T-helper 2 cell treated with Interferon-gamma antibody and Interleukin-4, amounts not matched to agents 5 μg/mL and 100 μg/mL, for 36 hours (primary cell): Measurements from ENCODE around the gene SELENOO.

Experiments
- DNase-seq: peaks from one replicate; pipeline ENCODE4 v3.0.0; 2021; ENCODE audit warnings: low spot score
- H3K27ac Mint-ChIP-seq: one replicate; pipeline ENCODE4 v1.8.0; 2021; ENCODE audit warnings: mild to moderate bottlenecking, mixed read lengths
- H3K27me3 Mint-ChIP-seq: one replicate; pipeline ENCODE4 v1.8.0; 2021; ENCODE audit warnings: low read depth, mixed read lengths
- H3K36me3 Mint-ChIP-seq: one replicate; pipeline ENCODE4 v1.8.0; 2021; ENCODE audit warnings: low read depth, mixed read lengths
- H3K4me1 Mint-ChIP-seq: one replicate; pipeline ENCODE4 v1.8.0; 2021; ENCODE audit warnings: low read depth, mixed read lengths
- H3K4me3 Mint-ChIP-seq: one replicate; pipeline ENCODE4 v1.8.0; 2022; ENCODE audit warnings: mild to moderate bottlenecking, moderate library complexity, mixed read lengths
- H3K9me3 Mint-ChIP-seq: one replicate; pipeline ENCODE4 v1.8.0; 2021; ENCODE audit warnings: mixed read lengths

Gene SELENOO

DNA sequence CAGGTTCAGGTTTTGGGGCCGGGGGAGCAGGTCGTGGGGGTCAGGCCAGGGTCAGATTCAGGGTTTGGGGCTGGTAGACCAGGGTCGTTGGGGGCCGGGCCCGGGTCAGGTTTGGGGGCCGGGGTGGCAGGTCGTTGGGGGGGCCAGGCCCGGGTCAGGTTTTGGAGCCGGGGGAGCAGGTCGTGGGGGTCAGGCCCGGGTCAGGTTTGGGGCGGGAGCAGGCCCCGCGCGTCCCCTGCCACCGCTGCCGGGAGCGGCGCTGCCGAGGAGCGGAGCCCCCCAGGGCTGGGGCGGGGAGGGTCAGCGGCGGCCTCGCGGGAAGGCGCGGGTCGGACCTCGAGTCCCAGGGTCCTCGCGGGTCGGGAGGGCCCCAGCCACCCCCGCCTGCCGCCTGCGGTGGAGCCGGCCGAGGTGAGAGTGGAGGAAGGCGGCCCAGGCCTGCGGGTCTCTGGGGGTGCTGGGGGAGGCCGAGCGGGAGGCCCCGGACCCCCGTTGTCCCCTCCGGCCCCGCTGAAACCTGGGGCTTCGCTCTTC lies 14.6 kb upstream of the SELENOO start:
- no peak for DNase-seq
- Mint-ChIP-seq H3K27me3 (peaks cover 2% of the 10 kb centered on the region), H3K36me3 (peaks cover 7% of the 10 kb centered on the region), H3K4me1 (peaks cover 26% of the 10 kb centered on the region), H3K4me3 (peak overlapping the region; percentile 95), H3K9me3 (no peaks in the 10 kb centered on the region), H3K27ac (peak overlapping the region; percentile 92)

DNA sequence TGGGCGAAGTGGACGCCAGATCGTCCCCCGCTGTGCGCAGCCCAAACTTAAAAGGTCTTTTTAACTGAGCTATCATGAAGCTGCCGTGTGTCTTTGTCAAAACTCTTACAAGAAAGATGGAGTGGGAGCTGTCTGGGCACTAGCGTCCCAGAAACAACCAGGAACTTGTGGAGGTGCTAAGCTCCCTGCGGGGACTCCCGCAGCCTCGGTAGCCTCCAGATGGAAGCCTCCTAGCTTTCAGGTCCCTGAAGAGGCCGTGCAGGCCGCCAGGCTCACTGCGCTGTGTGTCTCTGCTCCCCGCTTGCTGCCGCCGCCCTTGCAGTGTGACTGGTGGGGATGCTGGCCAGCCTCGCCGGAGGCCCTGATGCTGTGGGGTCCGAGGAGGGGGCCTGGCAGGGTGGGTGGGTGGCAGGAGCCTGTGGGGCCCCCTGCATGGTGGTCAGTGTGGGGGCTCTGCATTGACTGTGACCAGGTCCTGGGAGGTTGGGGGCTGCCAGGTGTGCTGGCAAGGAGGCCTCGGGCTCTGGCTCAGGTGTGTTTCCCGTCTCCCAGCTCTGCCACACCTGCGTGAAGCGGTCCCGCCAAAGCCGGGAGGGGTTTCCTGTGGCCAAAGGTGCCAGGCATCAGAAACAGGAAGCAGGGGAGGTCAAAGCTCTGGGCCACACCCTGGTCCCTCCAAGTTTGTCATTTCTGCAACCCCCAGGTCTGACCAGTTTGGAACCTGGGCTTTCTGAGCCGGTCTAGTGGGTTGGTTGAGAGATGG lies 13.9 kb upstream of the SELENOO start:
- Mint-ChIP-seq H3K4me3 (peak overlapping the region; percentile 95), H3K4me1 (peaks cover 32% of the 10 kb centered on the region), H3K27ac (peak overlapping the region; percentile 92), H3K36me3 (peaks cover 11% of the 10 kb centered on the region), H3K27me3 (peaks cover 2% of the 10 kb centered on the region), H3K9me3 (no peaks in the 10 kb centered on the region)
- no peak for DNase-seq

DNA sequence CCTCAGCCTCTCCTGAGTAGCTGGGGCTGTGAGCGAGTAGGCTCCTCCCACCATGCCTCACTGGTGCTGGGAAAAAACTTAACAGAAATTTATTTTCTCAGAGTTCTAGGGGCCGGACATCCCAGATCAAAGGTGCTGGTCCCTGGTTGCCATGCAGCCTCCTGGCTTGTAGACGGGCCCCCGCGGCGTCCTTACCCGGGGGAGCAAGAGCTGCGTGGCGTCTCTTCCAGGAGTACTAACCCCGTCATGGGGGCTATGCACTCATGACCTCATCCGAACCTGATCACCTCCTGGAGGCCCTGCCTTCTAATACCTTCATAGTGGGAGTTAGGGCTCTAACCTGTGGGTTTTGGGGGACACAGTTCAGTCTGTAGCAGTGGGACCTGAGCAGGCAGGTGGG lies 12.5 kb upstream of the SELENOO start:
- Mint-ChIP-seq H3K36me3 (peaks cover 17% of the 10 kb centered on the region), H3K4me3 (peak overlapping the region; percentile 42), H3K9me3 (no peaks in the 10 kb centered on the region), H3K4me1 (peaks cover 38% of the 10 kb centered on the region), H3K27ac (peak overlapping the region; percentile 10), H3K27me3 (peaks cover 2% of the 10 kb centered on the region)
- no peak for DNase-seq

DNA sequence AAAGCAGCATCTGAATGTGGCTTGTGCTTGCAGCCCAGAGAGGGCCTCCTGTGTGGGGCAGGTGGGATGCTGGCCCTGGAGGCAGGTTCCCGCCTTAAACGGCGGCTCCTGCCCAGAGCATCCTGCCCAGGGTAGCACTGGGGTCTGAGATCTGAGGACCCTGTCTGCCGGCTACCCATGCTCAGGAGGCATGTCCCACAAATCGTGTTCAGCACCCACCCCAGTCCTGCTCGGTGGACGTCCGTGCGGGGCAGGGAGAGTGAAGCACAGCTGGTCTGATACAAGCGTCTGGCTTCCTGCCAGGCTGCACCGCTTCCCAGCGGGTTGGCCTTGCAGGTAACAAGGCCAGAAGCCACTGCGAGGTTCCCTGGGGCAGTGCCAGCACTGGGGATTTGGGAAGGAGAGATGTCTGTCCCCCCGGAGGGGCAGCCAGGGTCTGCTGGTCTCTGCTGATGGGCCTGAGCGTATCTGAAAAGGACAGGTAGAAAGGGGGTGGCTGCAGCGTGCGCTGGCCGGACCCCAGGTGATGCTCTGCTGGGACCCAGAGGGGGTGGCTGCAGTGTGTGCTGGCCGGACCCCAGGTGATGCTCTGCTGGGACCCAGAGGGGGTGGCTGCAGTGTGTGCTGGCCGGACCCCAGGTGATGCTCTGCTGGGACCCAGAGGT lies 11.5 kb upstream of the SELENOO start:
- DNase-seq = no peak
- Mint-ChIP-seq H3K27ac (peak overlapping the region; percentile 100), H3K36me3 (peaks cover 17% of the 10 kb centered on the region), H3K4me3 (peak overlapping the region; percentile 97), H3K4me1 (peaks cover 36% of the 10 kb centered on the region), H3K27me3 (peaks cover 2% of the 10 kb centered on the region), H3K9me3 (no peaks in the 10 kb centered on the region)

DNA sequence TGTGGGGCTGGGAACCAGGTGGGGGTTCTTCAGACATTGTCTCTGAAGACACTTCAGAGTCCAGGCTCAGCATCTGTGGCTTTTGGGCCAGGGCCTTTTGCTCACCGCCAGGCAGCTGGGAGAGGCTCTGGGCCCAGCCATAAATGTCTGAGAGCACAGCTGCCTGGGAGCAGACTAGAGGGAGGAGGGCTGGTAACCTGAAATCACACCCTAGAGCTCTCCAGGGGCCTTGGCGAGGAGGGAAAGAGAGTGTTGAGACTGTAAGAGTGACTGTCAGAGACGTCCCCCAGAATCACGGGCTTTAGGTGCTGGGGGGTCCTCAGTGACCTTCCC lies 11.0 kb upstream of the SELENOO start:
- DNase-seq = no peak
- Mint-ChIP-seq H3K4me1 (peaks cover 33% of the 10 kb centered on the region), H3K36me3 (peaks cover 17% of the 10 kb centered on the region), H3K27me3 (no peaks in the 10 kb centered on the region), H3K27ac (peak overlapping the region; percentile 100), H3K4me3 (peak overlapping the region; percentile 97), H3K9me3 (no peaks in the 10 kb centered on the region)

DNA sequence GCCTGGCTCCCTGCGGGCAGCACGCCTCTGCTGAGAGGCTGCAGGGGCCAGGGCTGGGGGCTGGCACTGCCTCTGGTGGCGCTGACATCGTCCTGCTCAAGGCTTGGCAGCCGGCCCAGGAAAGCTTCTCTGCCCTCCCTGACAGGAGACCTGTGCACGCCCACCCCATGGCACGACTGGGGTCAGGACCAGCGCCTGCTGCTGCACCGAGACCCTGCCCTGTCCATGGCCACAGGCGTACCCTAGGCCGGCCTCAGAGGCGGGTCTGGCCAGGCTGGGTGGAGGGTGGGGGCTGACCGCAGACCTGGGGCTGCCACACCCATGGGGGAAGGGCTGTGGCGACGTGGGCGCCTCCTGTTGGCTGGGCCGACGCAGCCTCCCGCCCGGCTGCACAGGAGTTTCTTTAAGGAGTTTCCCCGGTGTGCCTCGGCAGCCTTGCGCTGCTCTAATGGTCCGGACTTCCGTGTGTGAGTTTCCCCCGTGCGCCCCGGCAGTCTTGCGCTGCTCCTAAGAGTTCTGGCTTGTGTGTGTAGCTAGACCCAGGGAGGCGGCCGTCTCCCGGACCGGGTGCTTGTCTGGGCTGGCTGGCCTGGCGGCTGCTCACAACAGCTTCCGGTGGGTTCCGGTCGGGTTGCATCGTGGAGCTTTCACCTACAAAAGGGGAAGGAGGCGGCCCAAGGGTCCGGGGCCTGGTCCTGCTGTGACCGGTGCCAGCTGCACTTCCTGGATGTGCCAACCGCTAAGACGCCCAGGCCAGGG lies 10.4 kb upstream of the SELENOO start:
- Mint-ChIP-seq H3K4me3 (peak overlapping the region; percentile 97), H3K27ac (peak overlapping the region; percentile 100), H3K36me3 (peaks cover 17% of the 10 kb centered on the region), H3K27me3 (no peaks in the 10 kb centered on the region), H3K4me1 (peaks cover 32% of the 10 kb centered on the region), H3K9me3 (no peaks in the 10 kb centered on the region)
- peak; percentile 82 for DNase-seq

DNA sequence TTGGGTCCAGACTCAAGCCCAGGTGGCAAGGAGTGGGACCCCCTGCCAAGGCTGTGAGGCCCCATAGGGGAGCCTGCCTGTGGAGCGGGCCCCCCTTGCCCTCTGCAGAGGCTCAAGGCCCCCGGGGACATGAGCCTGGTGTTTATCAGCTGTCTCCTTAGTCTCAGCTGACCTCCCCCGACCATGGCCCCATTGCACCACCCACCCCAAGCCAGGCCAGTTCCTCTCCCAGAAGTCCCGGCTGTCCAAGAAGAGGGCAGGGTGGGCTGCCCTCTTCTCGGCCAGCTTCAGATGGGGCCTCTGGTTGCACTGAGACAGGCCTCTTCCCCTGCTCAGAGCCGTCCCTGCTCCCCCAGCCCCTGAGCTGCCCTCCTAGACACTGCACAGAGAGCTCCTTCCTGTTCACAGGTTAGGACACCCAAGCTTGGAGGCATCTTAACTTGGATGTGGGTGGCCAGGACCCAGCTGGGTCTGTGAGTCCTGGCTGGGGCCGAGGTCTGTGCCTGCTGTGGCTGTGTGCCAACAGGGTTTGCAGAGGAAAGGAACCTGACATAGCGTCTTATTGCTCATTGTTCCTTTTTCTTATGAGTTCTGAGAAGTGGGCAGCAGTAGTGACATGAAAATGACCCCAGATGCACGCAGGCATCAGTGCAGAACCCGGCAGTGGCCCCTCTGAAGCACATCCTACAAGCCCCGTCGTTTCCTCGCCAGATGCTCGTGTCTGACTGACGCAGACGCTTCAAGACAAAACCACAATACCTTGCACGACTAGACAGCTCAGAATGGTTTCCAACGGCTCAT lies 9.7 kb upstream of the SELENOO start:
- Mint-ChIP-seq H3K27me3 (no peaks in the 10 kb centered on the region), H3K4me1 (peaks cover 30% of the 10 kb centered on the region), H3K9me3 (no peaks in the 10 kb centered on the region), H3K4me3 (peak overlapping the region; percentile 97), H3K36me3 (peaks cover 17% of the 10 kb centered on the region), H3K27ac (peak overlapping the region; percentile 100)
- DNase-seq = peak; percentile 63

DNA sequence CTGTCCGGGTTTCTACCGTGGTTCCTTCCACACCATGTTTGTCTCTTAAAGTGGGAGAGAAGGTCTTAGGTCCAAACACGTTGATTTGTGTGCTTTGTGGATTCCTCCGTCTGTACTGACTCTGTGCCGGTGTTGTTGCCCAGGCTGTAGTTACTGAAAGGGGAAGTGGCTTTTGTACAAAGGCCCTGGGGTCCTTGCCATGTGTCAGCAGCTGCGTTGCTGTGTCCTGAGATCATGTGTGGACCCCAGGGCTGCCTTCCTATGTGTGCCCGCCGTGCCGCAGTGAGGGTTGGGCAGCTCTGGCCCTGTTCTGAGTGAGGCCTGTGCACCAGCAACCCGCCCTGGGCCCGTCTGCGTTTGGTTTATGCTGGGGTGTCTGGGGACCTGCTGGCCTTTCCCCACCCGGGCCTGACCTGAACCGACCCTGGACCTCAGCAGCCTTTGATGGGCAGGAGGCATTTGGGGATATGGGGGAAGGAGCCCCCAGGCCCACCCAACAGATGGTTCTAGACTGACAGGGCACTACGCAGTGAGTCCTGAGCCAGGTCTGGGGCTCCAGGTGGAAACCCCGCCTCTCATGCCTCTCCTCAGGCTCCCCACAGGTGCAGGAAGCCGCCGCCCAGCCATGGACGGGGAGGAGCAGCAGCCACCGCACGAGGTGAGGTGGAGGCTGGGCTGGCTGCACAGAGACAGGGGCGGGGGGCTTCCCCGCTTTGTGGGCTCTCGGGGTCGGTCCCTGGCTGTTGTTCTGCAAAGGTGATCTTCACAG lies 8.2 kb upstream of the SELENOO start:
- no peaks in the 10 kb centered on the region for H3K27me3 Mint-ChIP-seq
- H3K9me3 Mint-ChIP-seq = no peaks in the 10 kb centered on the region
- peak overlapping the region; percentile 100 for H3K27ac Mint-ChIP-seq
- H3K4me1 Mint-ChIP-seq = peaks cover 27% of the 10 kb centered on the region
- H3K36me3 Mint-ChIP-seq = peaks cover 12% of the 10 kb centered on the region
- DNase-seq = no peak
- H3K4me3 Mint-ChIP-seq = peak overlapping the region; percentile 97

DNA sequence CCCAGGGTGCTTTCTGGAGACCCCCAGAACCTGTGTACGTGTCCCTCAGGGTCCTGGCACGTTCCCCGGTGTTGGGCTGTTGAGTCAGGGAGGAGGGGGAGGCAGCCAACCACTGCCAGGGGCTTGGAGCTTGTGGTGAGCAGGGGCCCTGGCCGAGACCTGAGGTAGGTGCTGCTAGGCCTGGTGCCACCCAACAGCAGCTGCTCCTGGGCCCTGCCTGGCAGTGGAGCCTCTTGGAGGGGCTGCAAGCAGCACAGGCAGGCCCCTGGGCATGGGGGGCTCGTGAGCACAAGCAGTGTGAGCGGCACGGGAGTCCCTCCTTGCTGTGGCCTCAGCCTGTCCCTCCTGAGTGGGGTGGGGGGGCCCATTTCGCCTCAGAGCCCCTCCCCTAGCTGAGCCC lies 7.2 kb upstream of the SELENOO start:
- peaks cover 23% of the 10 kb centered on the region for H3K4me1 Mint-ChIP-seq
- peaks cover 12% of the 10 kb centered on the region for H3K36me3 Mint-ChIP-seq
- H3K27me3 Mint-ChIP-seq = no peaks in the 10 kb centered on the region
- no peak overlapping the region for H3K27ac Mint-ChIP-seq
- DNase-seq = no peak
- no peak overlapping the region for H3K4me3 Mint-ChIP-seq
- H3K9me3 Mint-ChIP-seq = no peaks in the 10 kb centered on the region

DNA sequence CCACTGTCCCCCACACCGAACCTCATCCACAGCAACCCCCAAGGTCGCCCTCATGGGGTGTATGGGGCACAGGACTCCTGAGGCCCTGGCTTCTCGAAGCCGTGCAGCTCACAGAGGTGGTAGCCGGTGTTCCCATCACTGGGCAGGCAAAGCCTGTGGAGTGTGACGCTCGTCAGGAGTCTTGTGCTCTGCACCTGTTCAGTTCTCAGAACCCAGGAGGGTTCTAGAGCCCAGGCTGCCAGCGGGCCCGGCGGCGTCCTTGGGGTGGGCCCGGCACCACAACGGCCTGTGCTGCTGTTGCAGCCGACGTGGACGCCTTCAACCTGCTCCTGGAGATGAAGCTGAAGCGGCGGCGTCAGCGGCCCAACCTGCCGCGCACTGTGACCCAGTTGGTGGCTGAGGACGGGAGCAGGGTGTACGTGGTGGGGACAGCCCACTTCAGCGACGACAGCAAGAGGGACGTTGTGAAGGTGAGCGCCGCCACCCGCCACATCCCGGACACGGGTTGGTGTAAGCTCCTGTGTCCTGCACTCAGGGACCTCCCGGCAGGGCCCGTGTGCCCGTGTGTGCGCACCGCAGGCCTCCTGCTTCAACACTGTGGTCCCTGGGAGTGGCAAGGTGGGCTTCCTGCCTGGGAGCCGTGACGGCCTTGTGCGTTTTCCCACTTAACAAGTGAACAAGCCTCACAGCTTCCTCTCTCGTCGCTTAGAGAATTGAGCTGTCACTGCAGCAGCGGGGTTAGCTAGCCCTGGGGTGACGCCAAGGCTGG lies 6.6 kb upstream of the SELENOO start:
- no peak for DNase-seq
- Mint-ChIP-seq H3K27me3 (no peaks in the 10 kb centered on the region), H3K9me3 (no peaks in the 10 kb centered on the region), H3K36me3 (peaks cover 12% of the 10 kb centered on the region), H3K27ac (no peak overlapping the region), H3K4me3 (no peak overlapping the region), H3K4me1 (peaks cover 22% of the 10 kb centered on the region)

DNA sequence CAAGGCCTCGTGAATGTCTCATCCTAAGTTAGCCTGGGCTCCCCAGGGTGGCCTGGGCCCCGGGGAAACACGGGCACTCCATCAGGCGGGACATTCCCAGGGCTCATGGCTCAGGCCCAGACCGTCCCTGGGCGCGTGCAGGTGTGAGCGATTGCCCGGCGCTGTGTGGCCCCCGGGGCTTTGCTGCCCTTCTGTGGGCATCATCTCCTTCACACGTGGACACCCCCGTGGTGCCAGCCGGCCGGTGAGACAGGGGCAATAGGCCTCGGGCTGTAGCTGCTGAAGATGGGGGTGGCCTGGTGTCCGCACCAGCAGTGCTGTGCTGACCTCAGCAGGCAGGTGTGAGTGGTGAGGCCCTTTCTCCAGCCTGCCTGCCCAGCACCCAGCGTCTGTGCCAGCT lies 4.6 kb upstream of the SELENOO start:
- peaks cover 14% of the 10 kb centered on the region for H3K36me3 Mint-ChIP-seq
- DNase-seq = no peak
- H3K4me1 Mint-ChIP-seq = peaks cover 16% of the 10 kb centered on the region
- H3K27me3 Mint-ChIP-seq = no peaks in the 10 kb centered on the region
- no peaks in the 10 kb centered on the region for H3K9me3 Mint-ChIP-seq
- no peak overlapping the region for H3K4me3 Mint-ChIP-seq
- no peak overlapping the region for H3K27ac Mint-ChIP-seq

DNA sequence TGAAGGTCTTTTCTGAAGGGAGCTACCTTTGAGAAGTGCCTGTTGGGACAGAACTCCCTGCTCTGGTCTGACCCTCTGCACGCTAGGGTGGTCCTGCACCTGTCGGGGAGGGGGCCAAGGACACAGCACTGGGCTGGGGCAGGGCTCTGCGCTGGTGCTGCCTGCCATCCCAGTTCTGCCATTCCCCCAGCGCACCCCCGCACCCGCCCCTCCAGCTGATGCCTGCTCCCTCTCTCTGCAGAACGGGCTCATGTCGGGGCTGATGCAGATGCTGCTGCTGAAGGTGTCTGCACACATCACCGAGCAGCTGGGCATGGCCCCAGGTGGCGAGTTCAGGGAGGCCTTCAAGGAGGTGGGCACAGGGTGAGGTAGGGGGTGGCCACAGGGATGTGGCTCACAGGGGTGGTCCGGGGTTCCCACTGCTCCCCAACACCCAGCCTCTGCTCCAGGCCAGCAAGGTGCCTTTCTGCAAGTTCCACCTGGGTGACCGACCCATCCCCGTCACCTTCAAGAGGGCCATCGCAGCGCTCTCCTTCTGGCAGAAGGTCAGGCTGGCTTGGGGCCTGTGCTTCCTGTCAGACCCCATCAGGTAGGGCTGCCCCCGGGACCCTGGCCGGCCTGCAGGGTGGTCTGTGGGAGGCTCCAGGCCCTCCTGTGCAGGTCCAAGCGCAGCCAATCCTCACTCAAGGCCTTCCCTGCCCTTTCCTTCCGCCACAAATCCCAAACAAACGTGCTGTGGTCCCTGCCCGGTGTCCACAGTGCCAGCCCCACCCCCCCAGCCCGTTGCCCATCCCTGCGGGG lies 3.6 kb upstream of the SELENOO start:
- Mint-ChIP-seq H3K9me3 (no peaks in the 10 kb centered on the region), H3K27me3 (no peaks in the 10 kb centered on the region), H3K36me3 (peaks cover 10% of the 10 kb centered on the region), H3K4me1 (peaks cover 14% of the 10 kb centered on the region), H3K4me3 (no peak overlapping the region), H3K27ac (no peak overlapping the region)
- no peak for DNase-seq
